Measurements from ENCODE around the gene ASAH2.
"Not testable (repeated sequence)": the region's sequence is repeated elsewhere in the genome, so short reads cannot be mapped to it uniquely, and the experiment has no call there.

ASAH2 gene

DNA sequence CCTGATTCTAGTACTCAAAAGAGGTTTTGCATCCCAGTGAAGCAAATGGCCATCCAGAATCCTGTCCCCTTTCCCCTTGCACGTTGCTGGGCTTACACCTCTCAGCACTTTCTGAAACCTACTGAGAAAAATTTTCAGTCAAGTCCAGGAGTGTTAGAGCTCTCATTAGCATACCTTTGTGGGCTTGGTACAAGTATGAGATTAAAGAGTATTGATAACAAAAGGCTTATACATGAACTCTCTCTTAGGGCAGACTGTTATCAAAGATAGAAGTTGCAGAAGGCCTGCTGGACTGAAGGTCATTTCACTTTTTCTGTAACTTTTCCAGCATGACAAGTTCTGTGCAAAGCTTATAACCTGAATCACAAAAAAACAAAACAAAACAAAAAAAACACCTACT, at the start of gene ASAH2:
TSS of gene ASAH2 (minus strand) at position 123 of the 400 bp plus-strand sequence. CDS start 2,906 bp downstream, outside the sequence.
- no peak for DNase-seq

DNA sequence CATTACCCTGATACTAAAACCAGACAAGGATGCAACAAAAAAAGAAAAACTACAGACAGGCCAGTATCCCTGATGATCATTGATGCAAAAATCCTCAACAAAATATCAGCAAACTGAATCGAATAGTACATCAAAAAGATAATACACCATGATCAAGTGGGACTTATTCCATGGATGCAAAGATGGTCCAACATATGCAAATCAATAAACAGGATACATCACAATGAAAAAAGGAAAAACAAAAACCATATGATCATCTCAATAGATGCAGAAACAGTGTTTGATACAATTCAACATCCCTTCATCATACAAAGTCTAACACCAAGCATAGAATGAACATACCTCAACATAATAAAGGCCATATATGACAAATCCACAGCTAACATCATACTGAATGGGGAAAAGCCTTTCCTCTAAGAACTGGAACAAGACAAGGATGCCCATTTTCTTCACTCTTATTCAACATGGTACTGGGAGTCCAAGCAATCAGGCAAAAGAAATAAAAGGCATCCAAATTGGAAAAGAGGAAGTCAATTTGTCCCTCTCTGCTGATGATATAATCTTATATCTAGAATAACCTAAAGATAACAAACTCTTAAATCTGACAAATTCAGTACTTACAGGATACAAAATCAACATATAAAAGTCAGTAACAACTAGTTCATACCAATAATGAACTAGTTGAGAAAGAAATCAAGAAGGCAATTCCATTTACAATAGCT, 48.8 kb upstream of the ASAH2 start:
- no peak for DNase-seq

DNA sequence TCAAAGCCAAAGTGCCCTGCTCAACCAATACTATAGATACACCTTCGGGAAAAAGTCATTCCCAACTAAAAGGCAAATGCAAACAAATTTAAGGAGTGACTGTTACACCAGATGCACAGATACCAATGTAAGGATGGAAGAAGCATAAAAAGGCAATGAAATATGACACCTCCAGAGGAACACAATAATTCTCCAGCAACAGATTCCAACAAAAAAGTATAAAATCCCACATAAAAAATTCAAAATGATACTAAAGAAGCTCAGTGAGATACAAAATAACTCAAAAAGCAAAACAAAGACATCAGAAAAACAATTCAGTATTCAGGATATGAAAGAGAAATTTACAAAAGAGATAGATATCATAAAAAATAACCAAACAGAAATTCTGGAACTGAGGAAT, 44.1 kb upstream of the ASAH2 start:
- no peak for DNase-seq

DNA sequence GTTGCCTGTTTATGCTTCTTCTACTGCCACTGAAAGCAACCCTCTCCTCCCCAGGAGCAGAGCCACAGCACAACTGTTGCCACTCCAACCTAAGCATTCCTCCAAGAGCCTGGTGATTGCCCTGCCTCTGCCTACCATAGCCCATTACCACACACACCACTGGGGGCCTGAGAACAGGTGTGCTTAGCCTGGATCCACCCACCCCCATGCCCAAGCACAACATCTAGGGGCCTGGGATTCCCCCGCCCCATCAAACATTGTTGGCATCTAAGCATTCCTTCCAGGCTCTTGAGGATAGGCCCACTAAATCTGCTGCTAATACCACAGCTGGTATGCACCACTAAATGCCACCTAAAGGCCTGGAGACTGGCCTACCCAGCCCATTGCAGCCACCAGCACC, 43.3 kb upstream of the ASAH2 start:
- DNase-seq = no peak

DNA sequence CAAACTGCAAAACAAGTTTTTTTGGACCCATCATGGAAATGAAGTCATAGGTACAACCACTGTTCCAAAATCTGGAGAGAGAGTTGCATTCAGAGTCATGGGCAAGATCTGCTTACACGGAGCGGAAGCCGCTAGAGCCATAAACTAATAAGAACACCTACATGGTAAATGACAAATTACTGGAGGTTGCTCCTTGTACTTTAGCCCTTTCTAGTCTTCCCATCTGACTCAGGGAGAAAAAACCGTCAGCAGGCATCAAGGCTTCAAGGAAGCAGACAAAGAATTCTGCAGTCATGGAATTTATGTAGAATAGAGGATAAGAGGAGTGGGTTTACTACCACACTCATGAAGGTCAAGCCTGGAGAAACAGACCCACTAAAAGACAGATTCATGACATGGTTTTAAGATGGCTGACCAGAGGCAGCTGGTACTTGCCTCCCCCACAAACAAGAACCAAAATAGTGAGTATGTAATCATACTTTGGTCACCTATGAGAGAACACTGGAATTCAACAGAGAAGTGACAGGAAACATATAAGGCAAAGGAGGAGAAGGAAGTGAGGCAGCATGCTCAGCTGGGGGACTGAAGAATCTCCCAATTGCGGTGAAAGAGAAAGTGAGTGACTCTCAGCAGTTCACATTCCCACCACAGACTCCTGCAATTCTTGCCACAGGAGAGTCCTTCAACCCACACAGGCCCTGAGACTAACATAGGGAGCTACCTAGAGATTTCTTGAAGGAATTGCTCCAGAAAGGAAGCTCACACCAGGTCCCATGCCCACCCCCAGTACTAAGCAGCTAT, 42.4 kb upstream of the ASAH2 start:
- DNase-seq = no peak

DNA sequence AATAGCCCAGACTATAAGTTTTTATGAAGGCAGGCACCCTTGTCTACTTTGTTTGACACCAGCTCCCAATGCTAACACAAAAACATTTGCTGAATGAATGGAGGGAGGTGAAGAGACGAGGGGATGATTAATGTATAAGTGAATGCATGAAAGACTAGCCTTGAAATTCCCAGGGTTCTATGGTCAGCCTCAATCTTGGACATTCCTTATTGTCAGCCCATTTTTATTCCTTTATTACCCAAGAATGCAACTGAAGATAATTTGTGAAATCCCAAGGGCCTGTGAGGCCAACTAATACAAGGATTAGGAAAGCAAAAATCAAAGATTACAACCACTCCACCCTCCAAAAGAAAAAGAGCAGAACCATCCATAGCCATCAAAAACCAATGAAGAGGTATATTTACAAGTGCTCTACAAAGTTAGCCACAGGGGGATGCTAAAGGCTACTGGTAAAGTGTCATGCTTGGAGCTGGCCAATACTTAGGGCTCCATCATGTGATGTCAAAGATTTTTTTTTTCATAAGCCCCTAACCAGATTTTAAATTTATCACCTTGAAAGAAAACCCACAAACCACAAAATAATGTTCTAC, 40.0 kb upstream of the ASAH2 start:
- DNase-seq = no peak

DNA sequence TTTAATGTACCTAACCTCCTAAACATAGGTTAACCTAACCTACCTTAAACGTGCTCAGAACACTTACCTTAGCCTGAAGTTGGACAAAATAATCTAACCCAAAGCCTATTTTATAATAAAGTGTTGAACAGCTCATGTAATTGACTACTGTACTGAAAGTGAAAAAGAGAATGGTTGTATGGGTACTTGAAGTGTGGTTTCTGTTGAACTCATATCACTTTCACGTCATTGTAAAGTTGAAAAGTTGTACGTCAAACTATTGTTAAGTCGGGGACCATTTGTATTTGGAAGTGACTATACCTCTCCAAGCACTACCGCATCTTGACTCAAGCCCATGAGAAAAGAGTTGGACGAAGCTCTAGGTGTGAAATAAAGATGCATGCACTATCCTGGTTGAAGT, 37.9 kb upstream of the ASAH2 start:
- DNase-seq = no peak

DNA sequence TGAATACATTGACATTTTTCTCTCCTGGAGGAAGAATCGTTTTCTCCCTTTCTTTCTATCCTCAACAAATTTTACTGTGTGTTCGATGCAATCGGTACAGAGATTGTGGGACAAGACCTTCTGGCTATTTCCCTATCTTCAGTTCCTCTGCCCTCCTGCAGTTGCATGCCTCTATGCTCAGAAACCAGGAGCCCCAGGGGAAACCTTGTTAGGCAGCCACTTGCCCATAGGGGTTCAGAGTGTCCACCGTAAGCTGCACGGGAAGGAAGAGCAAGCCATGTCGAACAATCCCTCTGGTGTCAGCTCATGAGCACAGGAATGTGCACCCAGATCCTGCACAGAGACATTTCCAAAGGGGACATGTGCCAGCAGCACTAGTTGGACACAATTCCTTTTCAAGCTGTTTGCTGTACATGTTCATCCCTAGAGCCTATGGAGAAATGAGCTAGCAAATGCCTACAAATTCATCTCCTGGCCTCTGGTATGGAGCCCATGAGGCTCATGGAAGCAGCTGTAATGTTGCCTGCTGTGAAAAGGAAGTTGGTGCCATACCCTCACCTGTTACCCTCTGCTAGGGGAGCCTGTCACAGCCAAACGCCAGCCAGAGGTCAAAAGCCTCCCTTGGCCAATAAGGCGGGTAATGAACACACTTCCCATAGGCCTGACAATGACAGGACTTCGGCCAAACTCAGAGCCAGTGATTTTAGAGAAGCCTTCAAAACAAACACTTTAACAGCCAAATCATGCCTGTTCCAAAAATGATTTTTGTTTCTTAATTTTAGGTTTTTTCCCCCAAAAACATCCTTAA, 35.9 kb upstream of the ASAH2 start:
- DNase-seq = no peak

DNA sequence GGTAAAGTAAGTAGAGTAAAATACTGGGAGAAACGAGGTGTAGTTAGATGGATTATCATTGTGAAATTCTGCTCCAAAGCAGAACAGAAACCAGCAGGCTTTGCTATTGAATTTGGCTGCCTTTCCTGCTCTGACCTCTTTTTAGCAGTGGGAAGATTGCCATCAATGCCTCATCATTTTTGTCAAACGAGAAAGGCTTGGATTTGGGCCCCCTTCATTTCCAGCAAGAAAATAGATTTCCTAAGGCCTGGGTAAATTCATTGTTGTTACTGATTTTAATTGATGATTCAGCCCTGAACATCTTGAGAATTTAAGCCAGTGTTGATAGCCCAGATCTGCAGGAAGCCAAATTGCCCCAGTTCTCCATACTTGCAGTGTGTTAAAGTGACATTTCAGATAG, 35.2 kb upstream of the ASAH2 start:
- DNase-seq = no peak

DNA sequence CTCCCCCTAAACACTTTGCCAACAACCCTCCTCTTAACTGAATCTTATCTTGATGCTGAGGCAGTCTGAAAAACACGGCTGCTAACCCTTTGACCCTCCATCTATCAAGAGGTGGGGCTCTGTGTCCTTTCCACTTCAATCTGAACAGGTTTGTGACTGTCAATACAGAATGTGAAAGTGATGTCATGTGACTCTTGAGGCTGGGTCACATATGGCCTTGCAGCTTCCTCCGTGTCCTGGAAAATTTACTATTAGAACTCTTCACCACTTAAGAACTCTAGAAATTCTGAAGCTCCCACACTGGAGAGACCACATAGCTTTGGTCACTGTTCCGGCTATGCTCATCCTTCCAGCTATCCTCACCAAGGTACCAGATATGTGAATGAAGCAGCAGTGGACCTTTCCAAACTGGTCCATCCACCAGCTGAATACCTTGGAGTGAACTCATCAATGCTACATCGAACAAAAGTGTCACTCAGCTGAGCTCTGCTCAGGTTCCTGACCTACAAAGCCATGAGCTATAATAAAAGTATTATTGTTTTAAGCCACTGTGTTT, 30.7 kb upstream of the ASAH2 start:
- no peak for DNase-seq

DNA sequence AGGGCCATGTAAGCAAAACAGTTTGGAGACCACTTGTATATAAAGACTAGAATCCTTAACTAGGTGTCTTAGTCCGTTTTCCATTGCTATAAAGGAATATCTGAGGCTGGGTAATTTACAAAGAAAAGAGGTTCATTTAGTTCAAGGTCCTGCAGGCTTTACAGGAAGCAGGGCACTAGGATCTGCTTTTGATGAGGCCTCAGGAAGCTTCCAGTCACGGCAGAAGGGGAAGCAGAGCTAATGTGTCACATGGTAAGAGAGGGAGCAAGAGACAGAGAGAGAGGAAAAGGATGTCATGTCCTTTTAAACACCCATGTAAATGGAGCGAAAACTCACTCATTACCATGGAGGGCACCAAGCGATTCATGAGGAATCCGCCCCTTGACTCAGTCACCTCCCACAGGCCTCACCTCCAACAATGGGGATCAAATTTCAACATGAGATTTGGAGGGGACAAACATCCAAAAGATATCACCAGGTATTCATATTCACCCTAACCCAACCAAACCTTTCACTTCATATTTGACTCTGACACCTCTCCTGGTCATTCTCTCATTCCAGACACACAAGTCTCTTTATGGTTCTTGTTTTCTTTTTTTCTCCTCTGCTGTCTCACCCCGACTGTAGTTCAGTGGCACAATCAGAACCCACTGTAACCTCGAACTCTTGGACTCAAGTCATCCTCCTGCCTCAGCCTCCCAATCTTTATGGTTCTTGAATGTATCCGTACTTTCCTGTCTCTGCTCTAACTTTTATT, 30.1 kb upstream of the ASAH2 start:
- DNase-seq = no peak

DNA sequence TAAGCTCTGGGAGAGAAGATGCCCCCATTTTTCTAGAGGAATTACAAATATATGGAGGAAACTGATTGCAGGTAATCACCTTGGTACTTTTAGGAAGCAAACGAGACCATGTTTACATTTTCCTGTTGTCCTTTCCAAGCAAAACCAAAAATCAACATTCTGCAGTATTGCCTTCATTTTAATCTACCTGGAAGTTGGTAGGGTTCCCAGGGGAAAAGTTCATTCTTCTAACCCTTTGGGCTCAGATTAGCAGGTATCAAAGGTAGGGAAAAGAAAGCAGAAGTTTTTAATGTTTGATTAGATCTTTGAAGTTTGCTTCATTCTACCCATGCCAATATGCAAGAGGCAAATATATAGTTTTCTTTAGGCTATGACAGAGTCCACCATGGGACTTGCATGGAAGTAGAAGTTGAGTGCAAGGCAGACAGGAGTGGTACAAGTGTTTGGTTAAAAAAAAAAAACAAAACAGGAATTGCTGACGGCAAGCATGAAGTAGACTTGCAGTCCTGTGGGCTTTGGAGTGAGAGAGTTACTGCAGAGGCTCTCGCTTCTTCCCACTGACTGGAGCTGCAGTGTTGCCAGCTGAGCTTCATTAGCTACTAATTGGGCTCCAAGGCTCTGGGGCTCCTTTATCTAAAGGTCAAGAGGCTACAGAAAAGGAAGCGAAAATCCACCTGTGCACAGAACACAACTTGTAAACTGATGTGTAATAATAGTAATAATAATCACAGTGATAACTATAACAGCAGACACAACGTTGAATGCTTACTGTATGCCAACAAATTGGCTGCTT, 28.9 kb upstream of the ASAH2 start:
- no peak for DNase-seq

DNA sequence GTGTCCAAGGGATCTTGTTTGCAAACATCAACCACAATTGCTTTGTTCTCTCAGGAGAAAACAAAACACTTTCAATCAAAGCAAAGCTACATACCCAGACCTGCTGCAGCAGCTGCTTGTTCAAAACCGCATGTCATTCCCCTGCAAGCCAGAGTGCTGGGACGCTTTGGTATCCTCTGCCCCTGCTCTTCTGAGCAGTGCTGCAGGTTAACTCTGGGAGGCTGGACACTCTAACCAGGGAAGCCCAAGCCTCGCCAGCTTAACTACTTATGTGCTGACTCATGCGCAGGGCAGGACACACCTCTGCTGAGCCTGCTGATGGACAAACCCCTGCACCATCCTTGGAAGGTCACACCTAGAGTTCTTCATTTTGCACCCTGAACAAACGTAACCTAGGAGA, 28.2 kb upstream of the ASAH2 start:
- DNase-seq = no peak

DNA sequence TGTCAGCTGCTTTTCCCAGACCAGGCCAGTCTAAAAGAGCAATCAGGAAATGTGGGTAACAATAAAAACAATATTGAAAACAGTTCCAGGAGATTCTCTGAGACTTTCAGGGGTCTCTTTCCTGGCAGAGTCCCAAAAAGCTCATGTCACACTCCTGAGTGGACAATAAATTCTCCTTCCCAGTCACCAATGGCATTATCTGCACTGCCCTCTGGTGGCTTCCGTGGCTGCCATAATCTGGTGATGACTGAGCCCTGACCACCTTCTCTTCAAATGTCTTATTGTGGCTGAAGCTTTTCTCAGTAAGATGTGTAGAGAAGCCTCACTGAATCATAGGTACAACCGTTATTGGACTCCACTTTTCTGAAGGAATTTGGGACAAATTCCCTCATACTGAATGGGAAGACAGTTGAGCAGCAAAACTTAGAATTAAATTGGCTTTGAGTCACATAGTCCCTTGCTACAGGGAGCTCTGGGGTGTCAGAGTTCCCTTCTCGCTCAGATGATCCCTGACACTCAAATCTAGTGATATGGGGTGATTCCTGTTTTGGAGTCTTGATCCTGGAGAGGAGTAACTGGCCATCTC, 24.4 kb upstream of the ASAH2 start:
- peak; percentile 35 for DNase-seq

DNA sequence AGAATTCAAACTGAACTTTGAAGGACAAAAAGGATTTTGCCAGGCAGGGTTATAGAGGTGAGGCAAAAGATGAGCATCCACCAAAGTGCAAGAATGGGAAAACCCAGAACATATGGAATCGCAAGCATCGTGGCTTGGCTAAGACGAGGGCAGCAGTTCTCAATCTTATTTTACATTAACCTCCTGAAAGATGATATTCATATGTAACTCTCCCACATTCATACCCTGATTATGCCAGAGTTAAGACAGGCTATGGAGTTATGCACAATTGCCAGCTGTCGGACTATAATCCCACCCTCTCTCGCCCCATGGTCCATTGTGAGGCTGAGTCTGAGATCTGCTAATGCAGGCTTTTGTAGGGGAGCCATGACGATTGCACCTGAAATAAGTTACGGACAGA, 21.2 kb upstream of the ASAH2 start:
- DNase-seq = no peak

DNA sequence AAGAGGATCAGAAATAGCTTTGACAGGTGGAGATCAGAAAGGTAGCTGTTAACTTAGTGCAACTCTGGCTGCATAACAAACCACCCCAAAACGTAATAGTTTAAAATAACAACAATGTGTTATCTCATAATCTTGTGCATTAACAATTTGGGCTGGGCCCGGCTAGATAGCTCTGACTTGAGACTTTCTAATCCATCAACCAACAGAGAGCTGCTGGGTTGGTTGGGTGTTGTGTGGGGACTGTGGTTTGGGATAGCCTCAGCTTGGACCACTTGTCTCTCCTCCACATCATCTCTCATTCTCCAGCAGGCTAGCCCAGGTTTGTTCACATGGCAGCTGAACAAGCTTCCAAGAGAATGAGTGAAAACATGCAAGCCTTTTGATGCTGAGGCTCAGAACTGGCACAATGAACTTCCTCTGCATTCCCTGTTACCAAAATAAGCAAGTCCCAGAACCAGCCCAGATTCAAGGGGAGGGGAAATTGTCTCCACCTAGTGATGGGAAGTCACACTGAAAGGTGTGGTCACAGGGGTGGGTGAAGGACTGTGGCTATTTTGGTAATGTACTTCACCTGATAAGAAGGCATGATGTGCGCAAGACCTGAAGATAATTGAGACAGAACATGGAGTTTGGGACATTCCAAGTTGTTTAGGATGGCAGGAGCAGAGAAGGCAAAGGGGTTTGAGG, 20.4 kb upstream of the ASAH2 start:
- DNase-seq = no peak

DNA sequence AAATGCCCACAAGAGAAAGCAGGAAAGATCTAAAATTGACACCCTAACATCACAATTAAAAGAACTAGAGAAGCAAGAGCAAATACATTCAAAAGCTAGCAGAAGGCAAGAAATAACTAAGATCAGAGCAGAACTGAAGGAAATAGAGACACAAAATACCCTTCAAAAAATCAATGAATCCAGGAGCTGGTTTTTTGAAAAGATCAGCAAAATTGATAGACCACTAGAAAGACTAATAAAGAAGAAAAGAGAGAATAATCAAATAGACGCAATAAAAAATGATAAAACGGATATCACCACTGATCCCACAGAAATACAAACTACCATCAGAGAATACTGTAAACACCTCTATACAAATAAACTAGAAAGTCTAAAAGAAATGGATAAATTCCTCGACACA, 16.6 kb upstream of the ASAH2 start:
- DNase-seq = not testable (repeated sequence)

DNA sequence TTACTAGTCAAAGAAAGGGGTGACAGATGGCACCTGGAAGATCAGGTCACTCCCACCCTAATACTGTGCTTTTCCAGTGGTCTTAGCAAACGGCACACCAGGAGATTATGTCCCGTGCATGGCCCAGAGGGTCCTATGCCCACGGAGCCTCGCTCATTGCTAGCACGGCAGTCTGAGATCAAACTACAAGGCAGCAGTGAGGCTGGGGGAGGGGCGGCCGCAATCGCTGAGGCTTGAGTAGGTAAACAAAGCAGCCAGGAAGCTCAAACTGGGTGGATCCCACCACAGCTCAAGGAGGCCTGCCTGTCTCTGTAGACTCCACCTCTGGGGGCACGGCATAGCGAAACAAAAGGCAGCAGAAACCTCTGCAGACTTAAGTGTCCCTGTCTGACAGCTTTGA, 11.3 kb upstream of the ASAH2 start:
- not testable (repeated sequence) for DNase-seq

DNA sequence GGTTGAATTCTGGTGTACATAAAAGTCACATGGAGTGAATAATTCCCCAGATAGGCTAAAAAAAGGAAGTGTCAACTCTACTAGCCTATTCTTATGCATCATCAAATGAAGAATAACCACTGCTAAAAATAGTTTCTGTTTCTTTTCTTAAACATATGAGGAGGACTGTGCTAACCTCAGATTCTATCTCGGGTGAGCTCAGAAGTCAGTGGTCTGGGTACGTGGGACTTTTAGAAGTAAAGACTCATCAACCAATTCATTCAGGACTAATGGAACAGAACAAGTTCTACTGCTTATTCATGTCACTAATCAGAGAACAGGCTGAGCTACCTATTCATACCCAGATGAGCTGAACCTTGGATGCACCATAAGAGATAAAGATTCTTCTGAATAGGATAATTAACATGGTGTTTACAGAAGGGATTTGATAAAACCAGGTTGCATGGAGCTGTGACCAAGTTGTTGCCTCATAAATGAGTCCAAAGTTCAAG, 9.5 kb upstream of the ASAH2 start:
- no peak for DNase-seq

DNA sequence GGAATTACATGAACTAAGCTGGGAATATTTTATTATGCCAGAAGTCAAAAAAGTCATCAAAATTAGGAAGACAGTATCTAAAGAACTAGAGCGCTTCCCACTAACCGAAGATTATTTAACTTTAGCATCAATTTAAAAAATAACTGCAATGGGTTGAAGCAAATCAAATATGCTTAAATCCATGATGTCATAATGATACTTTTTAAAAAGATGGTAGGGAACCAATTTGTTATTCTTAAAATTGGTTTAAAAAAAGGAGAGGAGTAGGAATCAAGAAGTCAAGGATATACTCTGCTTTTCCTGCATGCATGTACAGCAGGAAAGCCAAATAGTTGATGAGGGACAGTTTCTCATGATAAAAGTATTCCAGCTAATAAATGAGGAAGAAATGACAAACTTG, 3.2 kb upstream of the ASAH2 start:
- DNase-seq = no peak

Data from activated naive CD4-positive, alpha-beta T cell treated with Interleukin-2 at 50 U/mL for 16 hours (primary cell).